Central memory CD4-positive, alpha-beta T cell (primary cell): ENCODE measurements around the gene OR52A1.

Source experiments
- DNase-seq: peaks from one replicate; pipeline ENCODE4 v3.0.0; 2022

OR52A1 gene

GRCh38 chr11:5131584-5132335 is 22.8 kb downstream of the OR52A1 start:
- DNase-seq = no peak

- DNase-seq = no peak
These were observed 25.1 kb downstream of the OR52A1 start for GRCh38 chr11:5129457-5129877.

GRCh38 chr11:5124891-5125620 is 29.5 kb downstream of the OR52A1 start:
- DNase-seq = no peak

GRCh38 chr11:5123802-5124521 is 30.6 kb downstream of the OR52A1 start:
- DNase-seq = peak; percentile 15

GRCh38 chr11:5118893-5119292 is 35.7 kb downstream of the OR52A1 start:
- DNase-seq = no peak

- DNase-seq = no peak
These were observed 37.0 kb downstream of the OR52A1 start for GRCh38 chr11:5117588-5117987.

GRCh38 chr11:5115339-5115738 is 39.2 kb downstream of the OR52A1 start:
- DNase-seq = no peak

GRCh38 chr11:5107285-5107684 is 47.3 kb downstream of the OR52A1 start:
- no peak for DNase-seq

- no peak for DNase-seq
These were observed 51.5 kb downstream of the OR52A1 start for GRCh38 chr11:5103066-5103465.

- DNase-seq = no peak
These were observed 52.3 kb downstream of the OR52A1 start for GRCh38 chr11:5102246-5102645.

- no peak for DNase-seq
These were observed 58.5 kb downstream of the OR52A1 start for GRCh38 chr11:5096011-5096410.
